ENCODE results near the gene ELOA. TPM values are rescaled to one million over a fixed set of nuclear protein-coding genes. Genes with fewer than 3 reads are reported as not detected.
"Not testable (repeated sequence)": the region's sequence is repeated elsewhere in the genome, so short reads cannot be mapped to it uniquely, and the experiment has no call there.

ELOA gene
- total and polyA plus RNA-seq, 2 experiments from 2014 or later: 49.1 to 57.7 TPM

GRCh38 chr1:23779826-23780371 lies 36.6 kb downstream of the ELOA start (continued):
- TF ChIP-seq CREB1 (CRISPR knock-in tag; IDR thresholded peaks at IDR 0.05; ENCODE audit: low read depth) (no peak), ZNF114 (CRISPR knock-in tag; IDR thresholded peaks at IDR 0.05) (no peak), NANOG (IDR thresholded peaks at IDR 0.05; ENCODE audit: borderline replicate concordance) (no peak), EZH2 (IDR thresholded peaks at IDR 0.05; ENCODE audit: low read depth, unreplicated experiment) (no peak), POLR2AphosphoS5 (IDR thresholded peaks at IDR 0.05; ENCODE audit: low read depth) (no peak), STAT1 (IDR thresholded peaks at IDR 0.05; ENCODE audit: unreplicated experiment) (no peak), EZH2phosphoT487 (IDR thresholded peaks at IDR 0.05; ENCODE audit: unreplicated experiment) (no peak)
- TF ChIP-seq, protein P1, sequence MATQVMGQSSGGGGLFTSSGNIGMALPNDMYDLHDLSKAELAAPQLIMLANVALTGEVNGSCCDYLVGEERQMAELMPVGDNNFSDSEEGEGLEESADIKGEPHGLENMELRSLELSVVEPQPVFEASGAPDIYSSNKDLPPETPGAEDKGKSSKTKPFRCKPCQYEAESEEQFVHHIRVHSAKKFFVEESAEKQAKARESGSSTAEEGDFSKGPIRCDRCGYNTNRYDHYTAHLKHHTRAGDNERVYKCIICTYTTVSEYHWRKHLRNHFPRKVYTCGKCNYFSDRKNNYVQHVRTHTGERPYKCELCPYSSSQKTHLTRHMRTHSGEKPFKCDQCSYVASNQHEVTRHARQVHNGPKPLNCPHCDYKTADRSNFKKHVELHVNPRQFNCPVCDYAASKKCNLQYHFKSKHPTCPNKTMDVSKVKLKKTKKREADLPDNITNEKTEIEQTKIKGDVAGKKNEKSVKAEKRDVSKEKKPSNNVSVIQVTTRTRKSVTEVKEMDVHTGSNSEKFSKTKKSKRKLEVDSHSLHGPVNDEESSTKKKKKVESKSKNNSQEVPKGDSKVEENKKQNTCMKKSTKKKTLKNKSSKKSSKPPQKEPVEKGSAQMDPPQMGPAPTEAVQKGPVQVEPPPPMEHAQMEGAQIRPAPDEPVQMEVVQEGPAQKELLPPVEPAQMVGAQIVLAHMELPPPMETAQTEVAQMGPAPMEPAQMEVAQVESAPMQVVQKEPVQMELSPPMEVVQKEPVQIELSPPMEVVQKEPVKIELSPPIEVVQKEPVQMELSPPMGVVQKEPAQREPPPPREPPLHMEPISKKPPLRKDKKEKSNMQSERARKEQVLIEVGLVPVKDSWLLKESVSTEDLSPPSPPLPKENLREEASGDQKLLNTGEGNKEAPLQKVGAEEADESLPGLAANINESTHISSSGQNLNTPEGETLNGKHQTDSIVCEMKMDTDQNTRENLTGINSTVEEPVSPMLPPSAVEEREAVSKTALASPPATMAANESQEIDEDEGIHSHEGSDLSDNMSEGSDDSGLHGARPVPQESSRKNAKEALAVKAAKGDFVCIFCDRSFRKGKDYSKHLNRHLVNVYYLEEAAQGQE (IDR thresholded peaks at IDR 0.05; ENCODE audit: unreplicated experiment): no peak
- TF ChIP-seq, protein P2, sequence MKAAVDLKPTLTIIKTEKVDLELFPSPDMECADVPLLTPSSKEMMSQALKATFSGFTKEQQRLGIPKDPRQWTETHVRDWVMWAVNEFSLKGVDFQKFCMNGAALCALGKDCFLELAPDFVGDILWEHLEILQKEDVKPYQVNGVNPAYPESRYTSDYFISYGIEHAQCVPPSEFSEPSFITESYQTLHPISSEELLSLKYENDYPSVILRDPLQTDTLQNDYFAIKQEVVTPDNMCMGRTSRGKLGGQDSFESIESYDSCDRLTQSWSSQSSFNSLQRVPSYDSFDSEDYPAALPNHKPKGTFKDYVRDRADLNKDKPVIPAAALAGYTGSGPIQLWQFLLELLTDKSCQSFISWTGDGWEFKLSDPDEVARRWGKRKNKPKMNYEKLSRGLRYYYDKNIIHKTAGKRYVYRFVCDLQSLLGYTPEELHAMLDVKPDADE (IDR thresholded peaks at IDR 0.05): no peak

GRCh38 chr1:23783141-23783540 lies 39.9 kb downstream of the ELOA start:
- not testable (repeated sequence) for ATAC-seq; H2AFZ ChIP-seq; H3K9me2 ChIP-seq (ENCODE audit: insufficient read depth); H3K4me3 Mint-ChIP-seq; H3K4me1 ChIP-seq (ENCODE audit: insufficient read depth); H3K27me3 ChIP-seq (ENCODE audit: insufficient read depth); H3K27me3 Mint-ChIP-seq (ENCODE audit: insufficient read depth, low read depth, poor library complexity); DNase-seq (ENCODE audit: low spot score); H3K4me2 ChIP-seq; H3F3A ChIP-seq (replicated peaks; ENCODE audit: low read depth); H3K9me3 Mint-ChIP-seq; H3K27ac ChIP-seq (ENCODE audit: low read depth); H3K27ac Mint-ChIP-seq; H3K4me1 Mint-ChIP-seq; H3K4me3 ChIP-seq
- H3K79me2 ChIP-seq (replicated peaks; ENCODE audit: insufficient read depth): peaks cover 50% of the 10 kb centered on the region
- peaks cover 36% of the 10 kb centered on the region for H3K36me3 ChIP-seq (ENCODE audit: insufficient read depth)
- peaks cover 19% of the 10 kb centered on the region for H4K20me1 ChIP-seq (replicated peaks; ENCODE audit: insufficient read depth)
- H3K36me3 Mint-ChIP-seq (ENCODE audit: low read depth): peaks cover 64% of the 10 kb centered on the region

GRCh38 chr1:23784846-23785245 lies 41.6 kb downstream of the ELOA start:
- peaks cover 30% of the 10 kb centered on the region for H3K36me3 ChIP-seq (ENCODE audit: insufficient read depth)
- no peak overlapping the region for H3K4me3 Mint-ChIP-seq
- H3K36me3 Mint-ChIP-seq (ENCODE audit: low read depth): peaks cover 58% of the 10 kb centered on the region
- TF ChIP-seq CTCF (conservative IDR thresholded peaks at IDR 0.05; ENCODE audit: low read depth in 2 of 2): no peak
- no peak for TF ChIP-seq JUNB (IDR thresholded peaks at IDR 0.05; ENCODE audit: unreplicated experiment)
- no peak for TF ChIP-seq POLR2AphosphoS5 (IDR thresholded peaks at IDR 0.05; ENCODE audit: low read depth)

More at GRCh38 chr1:23784846-23785245, 41.6 kb downstream of the ELOA start:
- peaks cover 36% of the 10 kb centered on the region for H3K79me2 ChIP-seq (replicated peaks; ENCODE audit: insufficient read depth)
- no peak overlapping the region for H3K4me3 ChIP-seq
- peaks cover 4% of the 10 kb centered on the region; the same call in 1 of the 3 replicates for H3K4me1 Mint-ChIP-seq
- H3K9me3 Mint-ChIP-seq: no peaks in the 10 kb centered on the region
- peaks cover 10% of the 10 kb centered on the region; the same call in 1 of the 2 replicates for H3F3A ChIP-seq (replicated peaks; ENCODE audit: low read depth)
- DNase-seq (ENCODE audit: low spot score) (no peak), ATAC-seq (no peak)
- peaks cover 4% of the 10 kb centered on the region for H3K27me3 Mint-ChIP-seq (ENCODE audit: insufficient read depth, low read depth, poor library complexity)
- H4K20me1 ChIP-seq (replicated peaks; ENCODE audit: insufficient read depth): peaks cover 7% of the 10 kb centered on the region
- H3K4me1 ChIP-seq (ENCODE audit: insufficient read depth): no peaks in the 10 kb centered on the region
- H3K27me3 ChIP-seq (ENCODE audit: insufficient read depth): no peaks in the 10 kb centered on the region
- H3K4me2 ChIP-seq: no peak overlapping the region
- no peak overlapping the region for H2AFZ ChIP-seq
- H3K27ac Mint-ChIP-seq: no peak overlapping the region
- H3K27ac ChIP-seq (ENCODE audit: low read depth): no peak overlapping the region
- no peaks in the 10 kb centered on the region for H3K9me2 ChIP-seq (ENCODE audit: insufficient read depth)
